Measurements from ENCODE around the gene RXFP3.

Gene RXFP3

GRCh38 chr5:33937707-33938506 is 1.7 kb downstream of the RXFP3 start:
- no peaks in the 10 kb centered on the region for H3K79me2 ChIP-seq (ENCODE audit: insufficient read depth, low read length)
- no peaks in the 10 kb centered on the region for H3K27me3 ChIP-seq (ENCODE audit: insufficient read depth, low read length, poor library complexity)
- H3K9ac ChIP-seq (ENCODE audit: low read depth, low read length): no peak overlapping the region
- ATAC-seq (ENCODE audit: insufficient read depth, low read depth) (no peak), DNase-seq (no peak)
- H3K36me3 ChIP-seq (ENCODE audit: insufficient read depth, low read length): no peaks in the 10 kb centered on the region
- no peaks in the 10 kb centered on the region for H3K4me1 ChIP-seq (ENCODE audit: insufficient read depth, low read length)
- no peak overlapping the region for H3K4me3 ChIP-seq (ENCODE audit: low read depth in 1 of 2, low read length in 2 of 2)
- no peaks in the 10 kb centered on the region for H3K9me3 ChIP-seq (ENCODE audit: insufficient read depth, low read length, severe bottlenecking)
- H3K4me2 ChIP-seq (ENCODE audit: insufficient read depth, low read length): no peak overlapping the region
- TF ChIP-seq EZH2 (IDR thresholded peaks at IDR 0.05; ENCODE audit: borderline replicate concordance, low read depth, low read length, severe bottlenecking) (no peak), CTCF (IDR thresholded peaks at IDR 0.05; ENCODE audit: borderline replicate concordance, extremely low read depth, low read length, poor library complexity, severe bottlenecking) (no peak)
- H2AFZ ChIP-seq (ENCODE audit: low read depth, low read length): no peak overlapping the region
- H4K20me1 ChIP-seq (ENCODE audit: insufficient read depth, low read length): no peaks in the 10 kb centered on the region
- H3K27ac ChIP-seq (ENCODE audit: low read length): no peak overlapping the region

- Histone ChIP-seq H3K4me3 (ENCODE audit: low read depth in 1 of 2, low read length in 2 of 2) (no peak overlapping the region), H3K27me3 (ENCODE audit: insufficient read depth, low read length, poor library complexity) (no peaks in the 10 kb centered on the region), H3K4me2 (ENCODE audit: insufficient read depth, low read length) (no peak overlapping the region), H3K9me3 (ENCODE audit: insufficient read depth, low read length, severe bottlenecking) (no peaks in the 10 kb centered on the region), H3K79me2 (ENCODE audit: insufficient read depth, low read length) (no peaks in the 10 kb centered on the region), H3K27ac (ENCODE audit: low read length) (no peak overlapping the region), H2AFZ (ENCODE audit: low read depth, low read length) (no peak overlapping the region), H3K4me1 (ENCODE audit: insufficient read depth, low read length) (no peaks in the 10 kb centered on the region), H3K9ac (ENCODE audit: low read depth, low read length) (no peak overlapping the region), H3K36me3 (ENCODE audit: insufficient read depth, low read length) (no peaks in the 10 kb centered on the region), H4K20me1 (ENCODE audit: insufficient read depth, low read length) (no peaks in the 10 kb centered on the region)
- no peak for ATAC-seq (ENCODE audit: insufficient read depth, low read depth)
- TF ChIP-seq EZH2 (IDR thresholded peaks at IDR 0.05; ENCODE audit: borderline replicate concordance, low read depth, low read length, severe bottlenecking) (no peak), CTCF (IDR thresholded peaks at IDR 0.05; ENCODE audit: borderline replicate concordance, extremely low read depth, low read length, poor library complexity, severe bottlenecking) (no peak)
- DNase-seq: no peak
Observed at GRCh38 chr5:33938507-33938796, 2.3 kb downstream of the RXFP3 start.

- DNase-seq (no peak), ATAC-seq (ENCODE audit: insufficient read depth, low read depth) (no peak)
- Histone ChIP-seq H2AFZ (ENCODE audit: low read depth, low read length) (no peak overlapping the region), H3K27me3 (ENCODE audit: insufficient read depth, low read length, poor library complexity) (no peaks in the 10 kb centered on the region), H3K27ac (ENCODE audit: low read length) (no peak overlapping the region), H3K79me2 (ENCODE audit: insufficient read depth, low read length) (no peaks in the 10 kb centered on the region), H3K4me3 (ENCODE audit: low read depth in 1 of 2, low read length in 2 of 2) (no peak overlapping the region), H3K36me3 (ENCODE audit: insufficient read depth, low read length) (no peaks in the 10 kb centered on the region), H3K4me2 (ENCODE audit: insufficient read depth, low read length) (no peak overlapping the region), H3K9ac (ENCODE audit: low read depth, low read length) (no peak overlapping the region), H3K4me1 (ENCODE audit: insufficient read depth, low read length) (no peaks in the 10 kb centered on the region), H3K9me3 (ENCODE audit: insufficient read depth, low read length, severe bottlenecking) (no peaks in the 10 kb centered on the region), H4K20me1 (ENCODE audit: insufficient read depth, low read length) (no peaks in the 10 kb centered on the region)
- TF ChIP-seq CTCF (IDR thresholded peaks at IDR 0.05; ENCODE audit: borderline replicate concordance, extremely low read depth, low read length, poor library complexity, severe bottlenecking) (no peak), EZH2 (IDR thresholded peaks at IDR 0.05; ENCODE audit: borderline replicate concordance, low read depth, low read length, severe bottlenecking) (no peak)
Observed at GRCh38 chr5:33938881-33939280, 2.7 kb downstream of the RXFP3 start.
